Stimulated activated CD4-positive, alpha-beta T cell treated with anti-CD3 and anti-CD28 coated beads, Interleukin-1b, Interleukin-23, amount 100 ng/mL, for 4 hours (primary cell): ENCODE results near the gene WDR64.
"Not testable (repeated sequence)": the region's sequence is repeated elsewhere in the genome, so short reads cannot be mapped to it uniquely, and the experiment has no call there.

Experiments
- DNase-seq, 2 donors: peaks; one replicate each; pipeline ENCODE4 v3.0.0-alpha.2; 2020; ENCODE audit warnings: low read depth in 2 of 2

Gene WDR64

GRCh38 chr1:241701483-241702295 lies 49.6 kb downstream of the WDR64 start:
- no peak for DNase-seq

GRCh38 chr1:241702442-241703373 lies 50.6 kb downstream of the WDR64 start:
- DNase-seq = no peak

- DNase-seq = not testable (repeated sequence)
Measured at GRCh38 chr1:241703739-241704138, 51.7 kb downstream of the WDR64 start.

- no peak for DNase-seq
Measured at GRCh38 chr1:241706257-241706656, 54.2 kb downstream of the WDR64 start.

GRCh38 chr1:241706967-241707366 lies 54.9 kb downstream of the WDR64 start:
- no peak for DNase-seq

- DNase-seq = no peak
Measured at GRCh38 chr1:241707442-241707841, 55.4 kb downstream of the WDR64 start.

- no peak for DNase-seq
Measured at GRCh38 chr1:241711326-241711725, 59.2 kb downstream of the WDR64 start.

GRCh38 chr1:241713316-241713715 lies 61.2 kb downstream of the WDR64 start:
- DNase-seq = no peak

GRCh38 chr1:241714321-241715218 lies 62.5 kb downstream of the WDR64 start:
- no peak for DNase-seq

GRCh38 chr1:241715435-241715834 lies 63.4 kb downstream of the WDR64 start:
- no peak for DNase-seq

GRCh38 chr1:241715956-241716355 lies 63.9 kb downstream of the WDR64 start:
- no peak for DNase-seq

- DNase-seq = peak in 1 of 2 donors; percentile 8
Measured at GRCh38 chr1:241716915-241717656, 65.0 kb downstream of the WDR64 start.

- no peak for DNase-seq
Measured at GRCh38 chr1:241717975-241718374, 65.9 kb downstream of the WDR64 start.

GRCh38 chr1:241721011-241721410 lies 68.9 kb downstream of the WDR64 start:
- DNase-seq = no peak

GRCh38 chr1:241722947-241723346 lies 70.9 kb downstream of the WDR64 start:
- no peak for DNase-seq

GRCh38 chr1:241724741-241725356 lies 72.8 kb downstream of the WDR64 start:
- no peak for DNase-seq

- no peak for DNase-seq
Measured at GRCh38 chr1:241730031-241730430, 78.0 kb downstream of the WDR64 start.

GRCh38 chr1:241733899-241734298 lies 81.8 kb downstream of the WDR64 start:
- no peak for DNase-seq

GRCh38 chr1:241734533-241734932 lies 82.5 kb downstream of the WDR64 start:
- no peak for DNase-seq

GRCh38 chr1:241735493-241735926 lies 83.4 kb downstream of the WDR64 start:
- not testable (repeated sequence) for DNase-seq
